Activated CD4-positive, alpha-beta T cell treated with anti-CD3 and anti-CD28 coated beads, Interleukin-2, amount 10 ng/mL, durations not matched to agents 7 days and 5 days (primary cell): ENCODE data around the gene EEF1AKMT1. TPM values are rescaled to one million over a fixed set of nuclear protein-coding genes. Genes with fewer than 3 reads are reported as not detected.
"Not testable (repeated sequence)": the region's sequence is repeated elsewhere in the genome, so short reads cannot be mapped to it uniquely, and the experiment has no call there.

Experiments
- CTCF ChIA-PET: fragments of 350-600 bp; sonication (Branson Sonifier 250); formaldehyde crosslinking; loops from one replicate; lab custom pipeline; 2021; ENCODE audit warnings: antibody characterized with exemption; lab: Charles Lee
- POLR2A ChIA-PET: fragments of 350-600 bp; sonication (Branson Sonifier 250); formaldehyde crosslinking; loops from one replicate; lab custom pipeline; 2021; ENCODE audit warnings: antibody characterized with exemption; lab: Charles Lee
- DNase-seq: peaks from one replicate; pipeline ENCODE4 v3.0.0-alpha.2; 2020
- H3K27ac Mint-ChIP-seq: one replicate; pipeline ENCODE4 v1.8.0; 2021; ENCODE audit warnings: mild to moderate bottlenecking, moderate library complexity, mixed read lengths
- H3K27me3 Mint-ChIP-seq: one replicate; pipeline ENCODE4 v1.8.0; 2021; ENCODE audit warnings: mixed read lengths
- H3K36me3 Mint-ChIP-seq: one replicate; pipeline ENCODE4 v1.8.0; 2021; ENCODE audit warnings: low read depth, mixed read lengths
- H3K4me1 Mint-ChIP-seq: one replicate; pipeline ENCODE4 v1.8.0; 2021; ENCODE audit warnings: mixed read lengths
- H3K4me3 Mint-ChIP-seq: one replicate; pipeline ENCODE4 v1.8.0; 2021; ENCODE audit warnings: mild to moderate bottlenecking, moderate library complexity, mixed read lengths
- H3K9me3 Mint-ChIP-seq: one replicate; pipeline ENCODE4 v1.8.0; 2021; ENCODE audit warnings: mixed read lengths
- total RNA-seq, 2 experiments: library from RNA; stranded (reverse); gene quantifications; one replicate each; pipeline ENCODE4 v1.2.3, GENCODE V29; 2021

Gene EEF1AKMT1
- total RNA-seq, 2 experiments from 2014 or later, result 10.2 to 10.7 TPM

DNA sequence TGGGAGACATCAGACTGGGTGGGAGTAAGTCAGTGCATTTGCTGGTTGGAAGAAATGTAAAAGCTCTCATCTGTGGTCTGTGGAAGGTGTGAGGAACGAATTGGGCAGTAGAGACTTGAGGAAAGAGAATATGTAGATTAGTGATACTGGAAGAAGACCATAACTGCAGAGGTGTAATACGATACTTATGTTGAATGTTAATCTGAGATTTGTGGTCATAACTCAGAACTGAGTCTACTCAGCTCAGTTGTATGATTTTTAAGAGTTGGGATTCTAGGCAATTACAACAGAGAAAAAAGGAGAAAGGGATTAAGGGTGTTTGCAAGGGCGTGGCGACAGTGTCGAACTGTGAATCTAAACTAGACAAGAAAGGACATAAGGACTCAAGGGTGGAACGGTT is 73.5 kb downstream of the EEF1AKMT1 start:
- Mint-ChIP-seq H3K4me1 (peaks cover 12% of the 10 kb centered on the region), H3K9me3 (no peaks in the 10 kb centered on the region), H3K27ac (no peak overlapping the region), H3K4me3 (no peak overlapping the region), H3K27me3 (peaks cover 51% of the 10 kb centered on the region), H3K36me3 (no peaks in the 10 kb centered on the region)
- ChIA-PET CTCF (interaction anchor here (0.8 kb wide), 1 partner anchor 23 kb away, joined by 3 read pairs; no protein-coding TSS in a partner anchor), POLR2A (no interaction called here)
- DNase-seq, result no peak

DNA sequence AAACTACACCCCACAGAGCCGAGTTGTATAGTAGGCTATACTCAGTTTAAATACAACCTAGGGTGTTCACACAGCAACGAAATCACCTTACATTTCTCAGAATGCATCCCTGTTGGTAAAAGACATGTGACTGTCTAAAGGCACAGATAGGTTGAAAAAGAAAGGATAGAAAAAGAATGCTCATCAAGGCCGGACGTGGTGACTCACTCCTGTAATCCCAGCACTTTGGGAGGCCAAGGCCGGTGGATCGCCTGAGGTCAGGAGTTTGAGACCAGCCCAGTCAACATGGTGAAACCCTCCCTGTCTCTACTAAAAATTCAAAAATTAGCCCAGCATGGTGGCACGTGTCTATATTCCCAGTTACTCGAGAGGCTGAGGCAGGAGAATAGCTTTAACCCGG is 74.0 kb downstream of the EEF1AKMT1 start:
- H3K27me3 Mint-ChIP-seq, result peaks cover 51% of the 10 kb centered on the region
- no peaks in the 10 kb centered on the region for H3K9me3 Mint-ChIP-seq
- H3K27ac Mint-ChIP-seq, result no peak overlapping the region
- ChIA-PET POLR2A (no interaction called here), CTCF (interaction anchor here (0.8 kb wide), 1 partner anchor 24 kb away, joined by 3 read pairs; no protein-coding TSS in a partner anchor)
- H3K4me3 Mint-ChIP-seq, result no peak overlapping the region
- H3K4me1 Mint-ChIP-seq, result peaks cover 12% of the 10 kb centered on the region
- no peaks in the 10 kb centered on the region for H3K36me3 Mint-ChIP-seq
- DNase-seq, result no peak

DNA sequence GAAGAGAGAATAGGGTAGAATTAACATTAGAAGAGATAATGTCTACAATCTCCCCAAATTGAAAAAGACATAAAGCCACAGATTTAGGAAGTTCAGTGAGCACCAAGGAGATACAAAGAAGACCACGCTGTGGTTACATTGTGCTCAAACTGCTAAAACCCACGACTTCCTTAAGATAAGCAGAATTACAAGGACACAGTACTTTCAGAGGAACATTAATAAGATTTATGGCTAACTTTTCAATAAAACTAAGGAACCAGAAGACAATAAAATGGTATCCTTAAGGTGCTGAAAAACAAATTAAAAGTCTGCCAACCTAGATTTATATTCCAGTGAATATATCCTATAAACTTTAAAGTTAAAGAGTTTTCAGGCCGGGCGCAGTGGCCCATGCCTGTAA is 77.7 kb downstream of the EEF1AKMT1 start:
- no peak for DNase-seq
- Mint-ChIP-seq H3K36me3 (no peaks in the 10 kb centered on the region), H3K4me3 (no peak overlapping the region), H3K4me1 (no peaks in the 10 kb centered on the region), H3K9me3 (no peaks in the 10 kb centered on the region), H3K27ac (no peak overlapping the region), H3K27me3 (peaks cover 29% of the 10 kb centered on the region)
- CTCF ChIA-PET, result no interaction called here
- POLR2A ChIA-PET, result no interaction called here

DNA sequence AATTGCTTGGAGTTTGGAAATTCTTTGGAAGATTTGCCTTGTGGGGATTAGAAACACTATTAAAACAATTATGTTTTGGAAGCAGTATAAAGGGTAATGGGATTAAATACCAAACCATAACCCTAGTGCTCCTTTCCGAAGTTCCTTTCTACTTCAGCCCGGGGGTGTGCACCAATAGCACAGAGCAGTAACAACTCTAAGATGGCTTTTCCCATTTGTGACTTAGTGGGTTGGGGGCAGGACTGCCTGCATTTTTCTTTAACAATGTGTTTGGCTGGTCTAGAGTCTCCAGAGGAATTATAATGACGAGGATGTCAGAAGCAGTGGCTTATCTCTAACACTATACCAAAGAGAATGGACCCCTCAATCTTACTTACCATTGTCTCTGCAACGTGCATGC is 82.1 kb downstream of the EEF1AKMT1 start:
- DNase-seq, result no peak
- H3K36me3 Mint-ChIP-seq, result no peaks in the 10 kb centered on the region
- no peak overlapping the region for H3K27ac Mint-ChIP-seq
- no peaks in the 10 kb centered on the region for H3K9me3 Mint-ChIP-seq
- ChIA-PET POLR2A (no interaction called here), CTCF (no interaction called here)
- peaks cover 5% of the 10 kb centered on the region for H3K27me3 Mint-ChIP-seq
- no peaks in the 10 kb centered on the region for H3K4me1 Mint-ChIP-seq
- H3K4me3 Mint-ChIP-seq, result no peak overlapping the region

GRCh38 chr13:20689291-20689690 is 84.5 kb downstream of the EEF1AKMT1 start:
- Mint-ChIP-seq H3K4me3 (no peak overlapping the region), H3K36me3 (no peaks in the 10 kb centered on the region), H3K27ac (no peak overlapping the region), H3K27me3 (no peaks in the 10 kb centered on the region), H3K4me1 (no peaks in the 10 kb centered on the region), H3K9me3 (no peaks in the 10 kb centered on the region)
- ChIA-PET POLR2A (no interaction called here), CTCF (interaction anchor here (0.6 to 1.6 kb wide), 2 partner anchors 13 to 15 kb away, joined by 3 to 7 read pairs; partner anchors contain the start of gene IL17D)
- no peak for DNase-seq

DNA sequence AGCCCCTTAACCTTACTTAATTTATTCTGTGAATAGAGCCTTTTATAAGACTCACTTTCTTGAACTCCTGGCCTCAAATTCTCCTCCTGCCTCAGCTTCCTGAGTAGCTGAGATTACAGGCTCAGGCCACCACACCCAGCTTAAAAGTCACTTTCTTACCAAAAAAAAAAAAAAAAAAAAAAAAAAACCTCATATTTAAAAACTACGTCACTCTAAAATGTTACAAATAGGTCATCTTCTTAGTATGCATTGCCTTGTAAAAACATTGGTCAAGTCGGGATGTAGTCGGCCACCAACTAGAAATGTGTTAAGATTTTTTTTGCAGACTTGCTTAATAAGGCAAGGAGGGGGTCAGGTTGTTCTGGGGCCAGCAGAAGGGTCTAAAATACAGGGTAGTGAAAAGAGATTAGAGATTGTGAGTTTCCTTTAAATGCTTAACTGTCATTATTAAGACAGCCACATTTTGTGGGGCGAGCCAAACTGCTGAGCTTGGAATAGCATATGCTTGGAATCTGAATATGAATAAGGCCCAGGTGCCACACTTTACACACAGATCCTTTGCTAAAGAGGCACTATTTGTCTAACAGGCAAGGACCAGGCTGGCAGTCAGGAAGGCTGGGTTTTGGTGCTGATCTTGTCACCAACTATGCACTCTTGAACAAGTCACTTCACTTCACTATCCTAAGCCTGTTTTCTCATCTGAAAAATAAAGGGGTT is 86.7 kb downstream of the EEF1AKMT1 start:
- H3K36me3 Mint-ChIP-seq, result no peaks in the 10 kb centered on the region
- no peaks in the 10 kb centered on the region for H3K27me3 Mint-ChIP-seq
- ChIA-PET CTCF (interaction anchor here (0.7 kb wide), 2 partner anchors 35 to 204 kb away, joined by 3 read pairs; no protein-coding TSS in a partner anchor), POLR2A (no interaction called here)
- no peaks in the 10 kb centered on the region for H3K9me3 Mint-ChIP-seq
- H3K27ac Mint-ChIP-seq, result no peak overlapping the region
- no peak overlapping the region for H3K4me3 Mint-ChIP-seq
- no peak for DNase-seq
- H3K4me1 Mint-ChIP-seq, result no peaks in the 10 kb centered on the region

- DNase-seq, result no peak
- ChIA-PET CTCF (interaction anchor here (0.7 kb wide), 1 partner anchor 18 kb away, joined by 3 read pairs; the partner anchor contains the start of gene IL17D), POLR2A (no interaction called here)
- H3K27ac Mint-ChIP-seq, result no peak overlapping the region
- no peaks in the 10 kb centered on the region for H3K9me3 Mint-ChIP-seq
- H3K36me3 Mint-ChIP-seq, result no peaks in the 10 kb centered on the region
- H3K4me1 Mint-ChIP-seq, result no peaks in the 10 kb centered on the region
- no peaks in the 10 kb centered on the region for H3K27me3 Mint-ChIP-seq
- H3K4me3 Mint-ChIP-seq, result no peak overlapping the region
Observed at GRCh38 chr13:20686167-20686566, 87.6 kb downstream of the EEF1AKMT1 start.

DNA sequence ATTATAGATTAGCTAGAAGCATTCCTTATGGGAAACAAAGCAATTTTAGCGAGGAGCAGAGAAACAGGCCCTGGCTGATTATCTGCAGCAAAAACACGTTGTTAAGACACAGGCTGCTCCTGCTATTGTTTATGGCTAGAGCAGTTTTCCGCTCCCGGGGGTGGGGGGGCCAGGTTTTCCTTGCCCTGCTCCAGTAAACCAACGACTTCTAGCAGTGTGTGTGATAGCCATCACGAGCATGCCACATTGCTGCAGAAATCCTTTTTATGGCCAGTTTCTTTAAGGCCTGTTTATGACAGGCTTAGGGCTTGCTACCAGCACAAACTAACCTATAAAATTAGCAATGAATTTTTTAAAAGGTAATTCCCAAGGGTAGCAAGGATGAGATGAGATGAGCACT is 88.7 kb downstream of the EEF1AKMT1 start:
- Mint-ChIP-seq H3K4me1 (no peaks in the 10 kb centered on the region), H3K36me3 (no peaks in the 10 kb centered on the region), H3K4me3 (no peak overlapping the region), H3K27ac (no peak overlapping the region), H3K9me3 (no peaks in the 10 kb centered on the region), H3K27me3 (no peaks in the 10 kb centered on the region)
- CTCF ChIA-PET, result no interaction called here
- DNase-seq, result no peak
- POLR2A ChIA-PET, result no interaction called here

GRCh38 chr13:20684546-20684945 is 89.2 kb downstream of the EEF1AKMT1 start:
- Mint-ChIP-seq H3K27me3 (no peaks in the 10 kb centered on the region), H3K4me3 (no peak overlapping the region), H3K36me3 (no peaks in the 10 kb centered on the region), H3K27ac (no peak overlapping the region), H3K4me1 (no peaks in the 10 kb centered on the region), H3K9me3 (no peaks in the 10 kb centered on the region)
- POLR2A ChIA-PET, result no interaction called here
- DNase-seq, result no peak
- CTCF ChIA-PET, result interaction anchor here (0.8 to 1.2 kb wide), 2 partner anchors 17 to 116 kb away, joined by 3 read pairs; no protein-coding TSS in a partner anchor

- Mint-ChIP-seq H3K4me1 (no peaks in the 10 kb centered on the region), H3K9me3 (no peaks in the 10 kb centered on the region), H3K36me3 (no peaks in the 10 kb centered on the region), H3K27ac (no peak overlapping the region), H3K4me3 (no peak overlapping the region), H3K27me3 (no peaks in the 10 kb centered on the region)
- CTCF ChIA-PET, result interaction anchor here (0.8 to 1.2 kb wide), 2 partner anchors 18 to 116 kb away, joined by 3 read pairs; no protein-coding TSS in a partner anchor
- DNase-seq, result no peak
- POLR2A ChIA-PET, result no interaction called here
Observed at GRCh38 chr13:20684041-20684440, 89.7 kb downstream of the EEF1AKMT1 start.

GRCh38 chr13:20682061-20682460 is 91.7 kb downstream of the EEF1AKMT1 start:
- CTCF ChIA-PET, result no interaction called here
- POLR2A ChIA-PET, result no interaction called here

GRCh38 chr13:20681481-20681880 is 92.3 kb downstream of the EEF1AKMT1 start:
- H3K4me1 Mint-ChIP-seq, DNase-seq, H3K9me3 Mint-ChIP-seq, H3K36me3 Mint-ChIP-seq, H3K27me3 Mint-ChIP-seq, H3K27ac Mint-ChIP-seq, POLR2A ChIA-PET, H3K4me3 Mint-ChIP-seq: not testable (repeated sequence)
- CTCF ChIA-PET, result interaction anchor here (1.9 kb wide), 1 partner anchor 10 kb away, joined by 4 read pairs; no protein-coding TSS in a partner anchor

More at GRCh38 chr13:20682061-20682460, 91.7 kb downstream of the EEF1AKMT1 start:
- H3K4me1 Mint-ChIP-seq, result no peaks in the 10 kb centered on the region
- H3K9me3 Mint-ChIP-seq, result no peaks in the 10 kb centered on the region
- H3K27ac Mint-ChIP-seq, result no peak overlapping the region
- no peak for DNase-seq
- H3K27me3 Mint-ChIP-seq, result no peaks in the 10 kb centered on the region
- no peaks in the 10 kb centered on the region for H3K36me3 Mint-ChIP-seq
- H3K4me3 Mint-ChIP-seq, result no peak overlapping the region

DNA sequence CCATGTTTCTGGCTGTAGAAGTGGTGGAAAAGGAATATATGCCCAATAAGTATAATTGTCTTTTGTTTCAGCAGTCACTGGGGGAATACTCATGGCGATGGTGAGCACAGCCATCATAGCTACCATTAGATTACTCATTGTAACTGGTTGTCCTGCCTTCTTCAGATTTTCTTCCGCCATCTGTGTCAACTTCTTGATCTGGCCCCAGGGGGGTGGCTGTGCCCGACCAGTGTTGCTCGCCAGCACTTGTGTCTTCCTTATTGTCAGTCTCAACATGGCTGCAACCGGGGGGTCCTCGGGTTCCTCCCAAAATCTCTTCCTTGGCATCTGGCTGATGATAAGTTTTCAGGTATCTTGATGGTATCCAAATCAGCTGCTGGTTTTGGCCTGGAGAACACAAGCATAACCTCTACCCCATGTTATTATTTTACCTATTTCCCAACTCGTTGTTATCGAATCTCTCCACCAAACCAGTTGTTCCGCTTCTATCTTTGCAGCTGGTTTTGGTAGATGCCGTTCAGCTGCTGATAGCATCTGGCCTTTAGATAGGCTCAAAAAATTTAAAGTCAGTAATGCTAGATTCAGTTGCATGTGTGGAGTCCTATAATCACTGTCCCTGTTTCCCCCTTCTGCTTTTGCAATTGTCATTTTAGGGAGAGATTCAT is 93.2 kb downstream of the EEF1AKMT1 start:
- POLR2A ChIA-PET, result no interaction called here
- H3K36me3 Mint-ChIP-seq, result no peaks in the 10 kb centered on the region
- H3K4me1 Mint-ChIP-seq, result no peaks in the 10 kb centered on the region
- CTCF ChIA-PET, result interaction anchor here (1.9 kb wide), 1 partner anchor 9 kb away, joined by 4 read pairs; no protein-coding TSS in a partner anchor
- DNase-seq, result no peak
- H3K27me3 Mint-ChIP-seq, result no peaks in the 10 kb centered on the region
- H3K4me3 Mint-ChIP-seq, result no peak overlapping the region
- H3K27ac Mint-ChIP-seq, result no peak overlapping the region
- no peaks in the 10 kb centered on the region for H3K9me3 Mint-ChIP-seq
